ENCODE results near the gene NOXRED1.
"Not testable (repeated sequence)": the region's sequence is repeated elsewhere in the genome, so short reads cannot be mapped to it uniquely, and the experiment has no call there.

GRCh38 chr14:77415403-77416030 is 7.8 kb downstream of the NOXRED1 start:
- not testable (repeated sequence) for TF ChIP-seq CTCF (IDR thresholded peaks at IDR 0.05); POLR2AphosphoS5 (IDR thresholded peaks at IDR 0.05; ENCODE audit: insufficient read depth in 1 of 2, low read depth in 1 of 2)

All from vagina (tissue), 2 donors.